Esophagus muscularis mucosa (tissue), 4 donors: ENCODE measurements around the gene TRIAP1. TPM values are rescaled to one million over a fixed set of nuclear protein-coding genes. Genes with fewer than 3 reads are reported as not detected.
"Not testable (repeated sequence)": the region's sequence is repeated elsewhere in the genome, so short reads cannot be mapped to it uniquely, and the experiment has no call there.

ENCODE experiments used
- DNase-seq: peaks from one replicate; pipeline ENCODE4 v3.0.0-alpha.2; 2017; ENCODE audit errors: extremely low spot score
- H3K27ac ChIP-seq, 4 donors: fragments of 200-600 bp; sonication (generic); replicated peaks in 1 of 4; 1 replicate in 3 of 4; 2 replicates in 1 of 4; pipeline ENCODE4 v1.5.1; 2016 to 2019; ENCODE audit warnings: mild to moderate bottlenecking in 1 of 4
- H3K27me3 ChIP-seq, 4 donors: fragments of 200-600 bp; sonication (generic); one replicate each; pipeline versions ENCODE4 v1.5.1 to v1.6.0; 2016 to 2019
- H3K36me3 ChIP-seq, 4 donors: fragments of 200-600 bp; sonication (generic); one replicate each; pipeline ENCODE4 v1.5.1; 2016 to 2019
- H3K4me1 ChIP-seq, 4 donors: fragments of 200-600 bp; sonication (generic); one replicate each; pipeline ENCODE4 v1.5.1; 2016 to 2019
- H3K4me3 ChIP-seq, 4 donors: fragments of 200-600 bp; sonication (generic); 1 replicate in 2 of 4; 2 replicates in 2 of 4; pipeline ENCODE4 v1.5.1; 2016 to 2019; ENCODE audit warnings: mild to moderate bottlenecking in 4 of 4, moderate library complexity in 1 of 4
- H3K9me3 ChIP-seq, 4 donors: fragments of 200-600 bp; sonication (generic); 1 replicate in 3 of 4; 2 replicates in 1 of 4; pipeline ENCODE4 v1.5.1; 2016 to 2019
- CTCF ChIP-seq, 3 experiments: fragments of 200-600 bp in 2 of 3; fragments of 450-650 bp in 1 of 3; sonication (generic) in 2 of 3; IDR thresholded peaks; one replicate each; pipeline ENCODE4 v1.5.1; 2017 to 2019; ENCODE audit warnings: antibody characterized with exemption in 3 of 3, mild to moderate bottlenecking in 2 of 3, moderate library complexity in 1 of 3
- EP300 ChIP-seq: sonication (generic); formaldehyde crosslinking; IDR thresholded peaks from one replicate; pipeline ENCODE4 v1.6.1; 2017; ENCODE audit warnings: antibody characterized with exemption
- POLR2A ChIP-seq: fragments of 450-650 bp; IDR thresholded peaks from one replicate; pipeline ENCODE4 v1.6.1; 2017; ENCODE audit warnings: antibody characterized with exemption, moderate library complexity, mild to moderate bottlenecking, low read depth
- POLR2AphosphoS5 ChIP-seq, 2 donors: sonication (generic); formaldehyde crosslinking; IDR thresholded peaks; one replicate each; pipeline ENCODE4 v1.6.1; 2017; ENCODE audit warnings: antibody characterized with exemption in 2 of 2
- WGBS: methylation state at CpG from one replicate; pipeline ENCODE4 v1.1.5; 2018; 5-methylcytosine and 5-hydroxymethylcytosine counted together
- intact Hi-C: fragments of 100-400 bp; cut with DNase I; formaldehyde crosslinking; loops from one replicate; pipeline ENCODE4 v1.15.1; 2023
- total RNA-seq, 4 donors: library from RNA; depleted of rRNA; stranded (reverse); fragments of >200 nt; gene quantifications; one replicate each; pipeline versions ENCODE4 v1.1.0 to v1.2.1, GENCODE V29; 2016

TRIAP1 gene
- total RNA-seq, 4 donors from 2014 or later: 9.8 to 17.7 (median 10.7) TPM

DNA sequence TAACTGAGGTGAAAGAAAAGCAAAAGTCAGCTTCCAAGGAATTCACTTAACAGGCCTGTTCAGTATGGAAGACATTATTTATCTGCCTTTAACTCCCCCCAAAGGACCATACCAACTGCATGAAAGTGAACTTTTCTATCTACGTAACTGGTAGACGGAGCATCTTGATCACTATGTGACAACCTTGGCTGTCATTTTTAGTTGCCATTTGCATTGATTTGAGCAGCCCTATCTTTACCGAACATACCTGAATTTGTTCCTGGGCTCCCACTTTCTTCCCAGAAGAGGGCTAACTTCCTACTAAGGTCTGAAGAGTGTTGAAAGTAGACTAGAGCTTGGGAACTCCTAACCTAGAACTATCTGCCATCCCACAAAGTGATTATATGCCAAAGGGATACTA, 14.0 kb upstream of the TRIAP1 start:
- DNase-seq: no peak
- H3K9me3 ChIP-seq: no peaks in the 10 kb centered on the region
- H3K36me3 ChIP-seq: peaks cover 66 to 98% (median 95%) of the 10 kb centered on the region in 4 donors
- H3K4me3 ChIP-seq: no peak overlapping the region
- no peaks in the 10 kb centered on the region for H3K4me1 ChIP-seq
- intact Hi-C loops: no loop called here
- no peak overlapping the region for H3K27ac ChIP-seq
- no peaks in the 10 kb centered on the region for H3K27me3 ChIP-seq
- TF ChIP-seq CTCF (IDR thresholded peaks at IDR 0.05): no peak
- no peak for TF ChIP-seq EP300
- no peak for TF ChIP-seq POLR2A
- WGBS: 78% methylated on average over 3 of the region's 3 CpGs

- TF ChIP-seq POLR2AphosphoS5 (IDR thresholded peaks at IDR 0.05) (no peak), EP300 (no peak), POLR2A (no peak), CTCF (IDR thresholded peaks at IDR 0.05) (no peak)
- H3K9me3 ChIP-seq: no peaks in the 10 kb centered on the region
- no peaks in the 10 kb centered on the region for H3K4me1 ChIP-seq
- H3K27me3 ChIP-seq: no peaks in the 10 kb centered on the region
- peaks cover 54 to 86% (median 80%) of the 10 kb centered on the region in 4 donors for H3K36me3 ChIP-seq
- DNase-seq: no peak
- no peak overlapping the region for H3K4me3 ChIP-seq
- intact Hi-C loops: no loop called here
- no peak overlapping the region for H3K27ac ChIP-seq
- WGBS: 82% methylated on average over 6 of the region's 6 CpGs
These were observed 10.9 kb upstream of the TRIAP1 start for GRCh38 chr12:120457133-120457532.

GRCh38 chr12:120455302-120455701, 9.1 kb upstream of the TRIAP1 start:
- peaks cover 42 to 80% (median 70%) of the 10 kb centered on the region in 4 donors for H3K36me3 ChIP-seq
- no peak for DNase-seq
- no peaks in the 10 kb centered on the region for H3K27me3 ChIP-seq
- intact Hi-C loops: no loop called here
- no peak for TF ChIP-seq POLR2A
- TF ChIP-seq POLR2AphosphoS5 (IDR thresholded peaks at IDR 0.05): no peak
- TF ChIP-seq CTCF (IDR thresholded peaks at IDR 0.05): no peak
- TF ChIP-seq EP300: no peak
- no peak overlapping the region for H3K4me3 ChIP-seq
- H3K9me3 ChIP-seq: no peaks in the 10 kb centered on the region
- no peak overlapping the region for H3K27ac ChIP-seq
- WGBS: 93% methylated on average over 7 of the region's 7 CpGs
- H3K4me1 ChIP-seq: no peaks in the 10 kb centered on the region

- Histone ChIP-seq H3K27ac (no peak overlapping the region), H3K27me3 (no peaks in the 10 kb centered on the region), H3K4me1 (peaks cover 0 to 7% (median under 1%) of the 10 kb centered on the region in 4 donors), H3K36me3 (peaks cover 30 to 75% (median 58%) of the 10 kb centered on the region in 4 donors), H3K4me3 (no peak overlapping the region), H3K9me3 (no peaks in the 10 kb centered on the region)
- 66% methylated on average over 4 of the region's 4 CpGs for WGBS
- intact Hi-C loops: no loop called here
- no peak for TF ChIP-seq POLR2AphosphoS5 (IDR thresholded peaks at IDR 0.05)
- TF ChIP-seq CTCF (IDR thresholded peaks at IDR 0.05): peak; percentile 19 to 69 (median 32)
- no peak for DNase-seq
These were observed 7.8 kb upstream of the TRIAP1 start for GRCh38 chr12:120453977-120454376.

- WGBS: 90% methylated on average over 3 of the region's 3 CpGs
- H3K9me3 ChIP-seq: no peaks in the 10 kb centered on the region
- H3K27ac ChIP-seq: no peak overlapping the region
- no peaks in the 10 kb centered on the region for H3K27me3 ChIP-seq
- TF ChIP-seq POLR2AphosphoS5 (IDR thresholded peaks at IDR 0.05) (no peak), EP300 (no peak), POLR2A (no peak), CTCF (IDR thresholded peaks at IDR 0.05) (no peak)
- no peak for DNase-seq
- H3K4me1 ChIP-seq: peaks cover 0 to 13% (median 4%) of the 10 kb centered on the region in 4 donors
- intact Hi-C loops: no loop called here
- peaks cover 23 to 67% (median 50%) of the 10 kb centered on the region in 4 donors for H3K36me3 ChIP-seq
- no peak overlapping the region for H3K4me3 ChIP-seq
These were observed 7.0 kb upstream of the TRIAP1 start for GRCh38 chr12:120453060-120453750.

- H3K9me3 ChIP-seq, DNase-seq, H3K27ac ChIP-seq, intact Hi-C loops, H3K4me3 ChIP-seq, H3K27me3 ChIP-seq: not testable (repeated sequence)
- 92% methylated on average over 5 of the region's 5 CpGs for WGBS
- H3K4me1 ChIP-seq: peaks cover 4 to 20% (median 10%) of the 10 kb centered on the region in 4 donors
- peaks cover 18 to 60% (median 43%) of the 10 kb centered on the region in 4 donors for H3K36me3 ChIP-seq
These were observed 6.3 kb upstream of the TRIAP1 start for GRCh38 chr12:120452524-120452923.
